ENCODE data around the gene JAML. TPM values are rescaled to one million over a fixed set of nuclear protein-coding genes. Genes with fewer than 3 reads are reported as not detected.

JAML gene, protein sequence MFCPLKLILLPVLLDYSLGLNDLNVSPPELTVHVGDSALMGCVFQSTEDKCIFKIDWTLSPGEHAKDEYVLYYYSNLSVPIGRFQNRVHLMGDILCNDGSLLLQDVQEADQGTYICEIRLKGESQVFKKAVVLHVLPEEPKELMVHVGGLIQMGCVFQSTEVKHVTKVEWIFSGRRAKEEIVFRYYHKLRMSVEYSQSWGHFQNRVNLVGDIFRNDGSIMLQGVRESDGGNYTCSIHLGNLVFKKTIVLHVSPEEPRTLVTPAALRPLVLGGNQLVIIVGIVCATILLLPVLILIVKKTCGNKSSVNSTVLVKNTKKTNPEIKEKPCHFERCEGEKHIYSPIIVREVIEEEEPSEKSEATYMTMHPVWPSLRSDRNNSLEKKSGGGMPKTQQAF
- total RNA-seq (2022) (0.07 TPM in 1 of 2 replicates, not detected in the other), Bru-seq, nascent RNA (percentile 21 among the genes with signal in this experiment), BruChase-seq, experiment 1, labeled RNA remaining after a 6-hour chase (percentile 17 among the genes with signal in this experiment), BruChase-seq, experiment 2, labeled RNA remaining after a 2-hour chase (percentile 14 among the genes with signal in this experiment)
- long read RNA-seq, result 0 reads

DNA sequence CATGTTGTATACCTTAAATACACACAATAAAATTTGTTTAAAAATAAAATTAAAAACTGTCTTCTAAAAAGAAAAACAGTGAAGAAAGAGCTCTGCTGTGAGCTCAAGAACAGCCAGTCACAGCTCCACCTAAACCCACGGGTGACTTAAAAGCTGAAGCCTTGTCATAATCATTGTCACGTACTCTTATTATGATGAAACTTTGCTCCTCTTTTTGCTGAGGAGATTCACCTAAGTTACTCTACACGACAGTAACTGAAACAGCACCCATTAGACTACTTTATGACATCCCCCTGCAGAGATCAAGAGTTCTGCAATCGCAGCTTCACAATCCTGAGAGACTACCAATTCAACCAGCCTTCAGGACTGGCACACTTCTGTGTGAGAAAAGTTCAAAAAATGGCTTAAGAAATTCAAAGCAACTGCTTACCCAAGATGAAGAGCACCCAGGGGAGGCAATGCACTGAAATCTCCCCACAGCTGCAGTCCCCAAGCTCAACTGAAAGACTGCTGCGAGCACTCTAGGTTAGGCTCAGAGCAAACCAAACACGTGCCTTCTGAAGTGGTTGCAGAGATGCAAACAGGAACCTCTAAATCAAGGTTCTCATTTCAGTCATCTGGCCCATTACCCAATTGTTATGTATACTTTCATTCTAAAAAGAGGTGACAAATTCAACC is at the start of gene JAML:
Gene JAML, minus strand, starts transcription at position 501 of the 678 bp plus-strand sequence. CDS start 10,145 bp downstream, outside the sequence.
- CTCF ChIA-PET, result no interaction called here
- TF ChIP-seq, protein P1, sequence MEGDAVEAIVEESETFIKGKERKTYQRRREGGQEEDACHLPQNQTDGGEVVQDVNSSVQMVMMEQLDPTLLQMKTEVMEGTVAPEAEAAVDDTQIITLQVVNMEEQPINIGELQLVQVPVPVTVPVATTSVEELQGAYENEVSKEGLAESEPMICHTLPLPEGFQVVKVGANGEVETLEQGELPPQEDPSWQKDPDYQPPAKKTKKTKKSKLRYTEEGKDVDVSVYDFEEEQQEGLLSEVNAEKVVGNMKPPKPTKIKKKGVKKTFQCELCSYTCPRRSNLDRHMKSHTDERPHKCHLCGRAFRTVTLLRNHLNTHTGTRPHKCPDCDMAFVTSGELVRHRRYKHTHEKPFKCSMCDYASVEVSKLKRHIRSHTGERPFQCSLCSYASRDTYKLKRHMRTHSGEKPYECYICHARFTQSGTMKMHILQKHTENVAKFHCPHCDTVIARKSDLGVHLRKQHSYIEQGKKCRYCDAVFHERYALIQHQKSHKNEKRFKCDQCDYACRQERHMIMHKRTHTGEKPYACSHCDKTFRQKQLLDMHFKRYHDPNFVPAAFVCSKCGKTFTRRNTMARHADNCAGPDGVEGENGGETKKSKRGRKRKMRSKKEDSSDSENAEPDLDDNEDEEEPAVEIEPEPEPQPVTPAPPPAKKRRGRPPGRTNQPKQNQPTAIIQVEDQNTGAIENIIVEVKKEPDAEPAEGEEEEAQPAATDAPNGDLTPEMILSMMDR (IDR thresholded peaks at IDR 0.05; ENCODE audit: unreplicated experiment), result no peak
- peaks cover 1% of the 10 kb centered on the region for H3K36me3 Mint-ChIP-seq (ENCODE audit: insufficient read depth, unreplicated experiment)
- no TSS peak for BruUV-seq (replicated peaks)
- H3K27me3 Mint-ChIP-seq (ENCODE audit: unreplicated experiment), result no peaks in the 10 kb centered on the region
- H3K4me3 Mint-ChIP-seq (ENCODE audit: low read depth, unreplicated experiment), result no peak within 1 kb of the TSS
- intact Hi-C loops (cut with micrococcal nuclease; ENCODE audit: unreplicated experiment), result no loop called here
- no peaks in the 10 kb centered on the region for H3K9me3 Mint-ChIP-seq (ENCODE audit: low read depth, unreplicated experiment)
- peaks cover 4% of the 10 kb centered on the region for H3K4me1 Mint-ChIP-seq (ENCODE audit: low read depth, unreplicated experiment)
- DNase-seq, result no peak
- H3K27ac Mint-ChIP-seq (ENCODE audit: unreplicated experiment), result no peak within 1 kb of the TSS

GRCh38 chr11:118274186-118274585 is 49.4 kb upstream of the JAML start:
- TF ChIP-seq, protein P1 (IDR thresholded peaks at IDR 0.05; ENCODE audit: unreplicated experiment), result no peak
- no peak overlapping the region for H3K4me3 Mint-ChIP-seq (ENCODE audit: low read depth, unreplicated experiment)
- intact Hi-C loops (cut with micrococcal nuclease; ENCODE audit: unreplicated experiment), result no loop called here
- CTCF ChIA-PET, result no interaction called here
- no TSS peak for BruUV-seq (replicated peaks)
- no peaks in the 10 kb centered on the region for H3K9me3 Mint-ChIP-seq (ENCODE audit: low read depth, unreplicated experiment)
- no peak for DNase-seq
- peak overlapping the region; percentile 26 for H3K27ac Mint-ChIP-seq (ENCODE audit: unreplicated experiment)
- peaks cover 54% of the 10 kb centered on the region for H3K4me1 Mint-ChIP-seq (ENCODE audit: low read depth, unreplicated experiment)
- no peaks in the 10 kb centered on the region for H3K27me3 Mint-ChIP-seq (ENCODE audit: unreplicated experiment)
- peaks cover 10% of the 10 kb centered on the region for H3K36me3 Mint-ChIP-seq (ENCODE audit: insufficient read depth, unreplicated experiment)

DNA sequence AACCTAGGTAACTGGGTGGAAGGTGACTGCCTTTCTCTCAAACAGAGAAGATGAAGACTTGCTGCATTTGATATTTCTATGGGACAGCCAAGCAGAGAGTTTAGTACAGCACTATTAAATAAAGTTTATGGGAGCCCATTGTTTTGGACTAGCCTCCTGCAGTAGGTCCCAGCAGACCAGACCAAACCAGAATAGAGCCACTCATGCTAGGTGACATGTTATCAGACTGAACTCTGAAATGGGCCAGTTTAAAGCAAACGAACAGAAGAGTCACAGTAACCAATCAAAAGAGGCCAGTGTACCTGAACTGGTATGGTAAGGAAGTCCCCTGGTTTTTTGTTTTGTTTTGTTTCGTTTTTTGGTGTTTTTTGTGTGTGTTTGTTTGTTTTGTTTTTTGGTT is 47.2 kb upstream of the JAML start:
- CTCF ChIA-PET, result no interaction called here
- H3K9me3 Mint-ChIP-seq (ENCODE audit: low read depth, unreplicated experiment), result no peaks in the 10 kb centered on the region
- peak overlapping the region; percentile 42 for H3K27ac Mint-ChIP-seq (ENCODE audit: unreplicated experiment)
- H3K36me3 Mint-ChIP-seq (ENCODE audit: insufficient read depth, unreplicated experiment), result peaks cover 10% of the 10 kb centered on the region
- intact Hi-C loops (cut with micrococcal nuclease; ENCODE audit: unreplicated experiment), result no loop called here
- TF ChIP-seq, protein P1 (IDR thresholded peaks at IDR 0.05; ENCODE audit: unreplicated experiment), result no peak
- no peak overlapping the region for H3K4me3 Mint-ChIP-seq (ENCODE audit: low read depth, unreplicated experiment)
- DNase-seq, result no peak
- no TSS peak for BruUV-seq (replicated peaks)
- H3K4me1 Mint-ChIP-seq (ENCODE audit: low read depth, unreplicated experiment), result peaks cover 46% of the 10 kb centered on the region
- no peaks in the 10 kb centered on the region for H3K27me3 Mint-ChIP-seq (ENCODE audit: unreplicated experiment)

- CTCF ChIA-PET, result no interaction called here
- Mint-ChIP-seq H3K27ac (ENCODE audit: unreplicated experiment) (no peak overlapping the region), H3K9me3 (ENCODE audit: low read depth, unreplicated experiment) (no peaks in the 10 kb centered on the region), H3K4me1 (ENCODE audit: low read depth, unreplicated experiment) (peaks cover 36% of the 10 kb centered on the region), H3K4me3 (ENCODE audit: low read depth, unreplicated experiment) (no peak overlapping the region), H3K36me3 (ENCODE audit: insufficient read depth, unreplicated experiment) (peaks cover 31% of the 10 kb centered on the region), H3K27me3 (ENCODE audit: unreplicated experiment) (no peaks in the 10 kb centered on the region)
- TF ChIP-seq, protein P1 (IDR thresholded peaks at IDR 0.05; ENCODE audit: unreplicated experiment), result no peak
- intact Hi-C loops (cut with micrococcal nuclease; ENCODE audit: unreplicated experiment), result no loop called here
- DNase-seq, result no peak
- BruUV-seq (replicated peaks), result no TSS peak
Measured at GRCh38 chr11:118267486-118267885, 42.7 kb upstream of the JAML start.
